IPS-NIHi11 (cell line): Measurements from ENCODE around the gene TLK1.

Experiments used
- DNase-seq: peaks from one replicate; pipeline ENCODE4 v3.0.0; 2012; ENCODE audit warnings: mixed read lengths, low spot score

TLK1 gene

GRCh38 chr2:170997893-170998597, 162.6 kb downstream of the TLK1 start:
- no peak for DNase-seq

- no peak for DNase-seq
Observed at GRCh38 chr2:170996316-170996715, 164.4 kb downstream of the TLK1 start.

- DNase-seq: no peak
Observed at GRCh38 chr2:170991398-170992182, 169.1 kb downstream of the TLK1 start.

GRCh38 chr2:170986566-170987258, 174.0 kb downstream of the TLK1 start:
- no peak for DNase-seq

- DNase-seq: no peak
Observed at GRCh38 chr2:170985407-170985806, 175.3 kb downstream of the TLK1 start.

DNA sequence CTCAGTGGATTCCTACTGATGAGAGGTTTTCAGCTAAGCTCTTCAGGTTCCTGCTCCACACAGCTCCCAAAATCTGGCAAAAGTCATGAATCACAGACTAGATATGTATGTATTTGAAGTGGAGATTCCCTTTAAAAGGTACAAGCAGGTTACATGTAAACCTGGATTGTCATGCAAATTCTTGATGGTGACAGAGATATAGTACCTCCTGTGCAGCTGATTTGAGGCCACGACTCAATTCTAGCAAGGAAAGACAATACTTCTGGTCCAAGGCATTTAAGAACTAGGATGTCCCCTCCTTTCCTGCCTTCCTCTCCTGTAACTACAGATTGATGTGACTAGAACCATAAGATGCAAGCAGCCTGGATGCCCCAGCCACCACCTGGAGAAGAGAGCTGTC, 176.6 kb downstream of the TLK1 start:
- DNase-seq: no peak

DNA sequence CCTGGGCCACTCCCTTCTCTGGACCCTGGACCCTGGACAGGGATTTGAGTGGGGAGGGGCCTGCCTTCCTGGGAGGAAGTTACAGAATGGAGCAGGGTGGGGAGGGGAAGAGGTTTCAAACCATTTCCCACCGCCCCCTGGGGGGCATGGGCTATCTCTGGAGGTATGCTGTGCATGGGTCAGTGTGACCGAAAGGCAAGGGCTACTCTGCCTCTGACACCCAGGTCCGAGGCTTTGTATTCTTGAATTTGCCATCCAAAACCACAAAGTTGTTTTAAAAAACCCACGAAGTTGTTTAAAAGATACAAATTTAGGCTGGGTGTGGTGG, 184.8 kb downstream of the TLK1 start:
- DNase-seq: no peak

- no peak for DNase-seq
Observed at GRCh38 chr2:170975127-170975942, 185.4 kb downstream of the TLK1 start.

DNA sequence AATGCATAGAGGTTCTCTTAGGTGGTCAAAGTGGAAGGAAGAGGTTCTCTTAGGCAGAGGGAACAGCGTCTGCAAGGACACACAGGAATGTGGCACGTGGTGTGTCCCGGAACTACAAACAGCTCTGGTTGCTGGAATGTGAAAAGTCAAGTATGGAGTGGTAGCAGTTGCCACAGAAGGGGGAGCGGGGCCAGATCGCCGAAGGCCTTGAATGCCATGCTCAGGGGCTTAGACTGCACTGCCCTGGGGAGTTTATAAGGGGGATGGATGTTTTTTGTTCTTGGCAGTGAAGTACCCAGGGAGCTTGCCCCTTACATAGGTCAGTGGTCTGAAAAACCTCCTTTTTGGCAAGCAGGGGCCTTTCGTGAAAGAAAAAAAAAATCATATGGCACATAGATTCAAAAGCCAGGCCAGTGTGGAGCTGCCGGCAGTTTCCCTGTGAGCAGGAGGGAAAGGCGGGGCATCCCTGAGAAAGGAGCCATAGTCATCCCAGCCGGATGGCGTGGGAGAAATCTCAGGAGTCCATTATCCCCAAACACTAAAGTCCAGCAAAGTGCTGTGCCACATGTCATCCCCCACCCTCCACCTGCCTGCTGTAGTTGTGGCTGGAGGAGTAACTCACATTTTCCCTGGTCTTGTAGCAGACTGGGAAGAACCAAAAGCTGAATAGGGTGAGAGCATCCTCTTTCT, 186.2 kb downstream of the TLK1 start:
- peak; percentile 55 for DNase-seq

DNA sequence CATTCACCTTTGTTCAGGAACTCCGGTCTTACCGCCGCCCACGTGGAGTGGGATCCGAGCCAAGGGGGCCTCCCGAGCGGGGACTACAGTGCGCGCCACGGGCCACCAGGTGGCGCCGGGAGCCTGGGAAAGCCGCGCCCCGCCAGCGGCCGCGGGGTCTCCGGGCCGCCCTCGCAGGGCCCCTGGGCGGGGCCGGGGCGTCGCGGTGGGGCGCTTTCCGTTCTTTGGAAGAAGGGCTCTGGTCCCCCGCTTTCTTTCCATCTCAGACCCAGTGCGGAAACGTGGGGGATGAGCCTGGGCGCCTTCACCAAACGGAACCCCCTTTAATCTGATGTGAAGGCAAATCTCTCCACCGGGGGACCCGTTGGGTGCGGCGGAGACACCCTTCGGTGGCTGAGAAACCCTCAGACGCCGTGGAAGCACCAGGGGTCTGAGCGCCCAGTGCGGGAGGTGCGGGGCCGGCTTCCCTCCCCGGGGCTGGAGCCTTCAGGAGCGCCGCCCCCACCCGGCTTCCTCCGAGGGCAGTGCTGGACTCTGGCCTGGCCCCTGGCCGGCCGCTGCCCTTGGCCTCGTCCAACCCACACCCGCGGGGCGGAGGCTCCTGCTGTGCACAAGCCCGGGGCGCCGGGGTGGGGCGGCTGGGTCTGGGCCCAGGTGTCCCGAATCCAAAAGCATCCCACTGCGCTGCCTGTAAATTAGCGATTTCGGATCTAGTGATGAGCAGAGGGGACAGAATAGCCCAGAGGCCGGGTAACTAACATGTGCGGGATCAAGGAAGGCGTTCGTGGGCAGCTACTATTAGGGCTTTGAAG, 187.0 kb downstream of the TLK1 start:
- peak; percentile 98 for DNase-seq

GRCh38 chr2:170973225-170973491, 187.5 kb downstream of the TLK1 start:
- no peak for DNase-seq

GRCh38 chr2:170972296-170973224, 188.1 kb downstream of the TLK1 start:
- no peak for DNase-seq

GRCh38 chr2:170971071-170971470, 189.6 kb downstream of the TLK1 start:
- no peak for DNase-seq

- no peak for DNase-seq
Observed at GRCh38 chr2:170969872-170970496, 190.7 kb downstream of the TLK1 start.

DNA sequence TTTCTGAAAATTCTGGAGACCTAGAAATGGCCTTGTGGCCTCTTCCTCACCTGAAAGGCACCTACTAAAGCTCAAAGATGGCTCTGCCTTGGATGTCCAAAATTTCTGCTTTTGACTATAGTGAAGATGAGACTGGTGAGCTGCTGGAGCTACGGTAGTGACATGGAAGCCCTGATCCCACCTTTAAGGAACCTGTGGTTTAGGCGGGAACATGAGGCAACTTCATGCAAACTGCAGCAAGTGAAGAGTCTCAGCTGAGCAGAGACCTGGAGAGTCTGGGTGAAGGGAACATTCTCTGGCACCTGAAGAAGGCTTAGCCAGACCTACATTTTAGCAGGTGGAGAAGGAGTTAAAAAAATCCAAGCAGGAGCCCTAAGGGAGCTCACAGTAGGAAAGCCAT, 191.7 kb downstream of the TLK1 start:
- DNase-seq: no peak

- DNase-seq: no peak
Observed at GRCh38 chr2:170968205-170969003, 192.3 kb downstream of the TLK1 start.

GRCh38 chr2:170967553-170967952, 193.1 kb downstream of the TLK1 start:
- no peak for DNase-seq

DNA sequence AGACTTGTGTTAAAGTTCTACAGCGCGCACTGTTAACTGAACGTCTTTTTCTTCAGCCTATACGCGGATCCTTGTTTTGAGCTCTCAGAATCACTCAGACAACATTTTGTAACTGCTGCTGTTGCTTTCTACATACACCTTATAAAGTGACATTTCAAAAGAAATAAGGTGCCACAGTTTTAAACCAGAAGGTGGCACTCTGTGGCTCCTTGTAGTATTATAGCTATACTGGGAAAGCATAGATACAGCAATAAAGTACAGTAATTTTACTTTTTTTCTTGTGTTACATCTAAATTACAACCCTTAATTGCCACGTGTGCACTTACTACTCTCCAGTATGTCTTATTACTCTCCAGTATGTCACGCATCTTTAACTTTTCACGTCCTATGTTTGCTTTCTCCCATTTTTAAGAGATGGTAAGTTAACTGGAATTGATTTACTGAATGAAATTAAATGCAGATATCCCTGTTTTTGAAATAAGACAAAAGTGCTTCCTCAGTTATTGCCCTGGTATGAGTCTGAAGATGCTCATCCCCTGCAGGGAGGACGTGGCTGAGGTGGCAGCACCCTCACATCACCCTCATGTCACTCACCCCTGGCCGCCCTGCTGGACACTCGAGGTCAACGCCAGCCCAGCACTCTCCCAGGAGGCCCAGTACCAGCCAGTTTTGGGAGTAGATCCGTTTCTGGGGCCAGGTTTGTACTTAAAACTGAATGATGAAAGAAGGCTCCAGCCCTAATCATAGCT, 193.9 kb downstream of the TLK1 start:
- DNase-seq: peak; percentile 53
